MM.1S (cell line): ENCODE results near the gene SLIT1.

Experiments
- CTCF ChIP-seq: fragments of 300-600 bp; sonication (generic); IDR thresholded peaks from 2 replicates; pipeline ENCODE4 v1.5.1; 2016; ENCODE audit warnings: antibody characterized with exemption, low read length, mixed read lengths
- EZH2 ChIP-seq: fragments of 300-600 bp; sonication (generic); optimal IDR thresholded peaks from 2 replicates; pipeline ENCODE3; 2017; ENCODE audit warnings: low read depth, mild to moderate bottlenecking, antibody characterized with exemption, low read length, mixed read lengths

- TF ChIP-seq CTCF (no peak), EZH2 (no peak)
Measured at GRCh38 chr10:97142834-97143233, 42.9 kb downstream of the SLIT1 start.
